NCI-H2196 (cell line): ENCODE results near the gene PAK4.
"Not testable (repeated sequence)": the region's sequence is repeated elsewhere in the genome, so short reads cannot be mapped to it uniquely, and the experiment has no call there.

ENCODE experiments used
- DNase-seq: peaks from one replicate; lab custom pipeline; 2025; ENCODE audit not compliant: unreplicated experiment; lab: John Stamatoyannopoulos, UW

The PAK4 gene

GRCh38 chr19:39125554-39126311 is at the start of gene PAK4:
Gene PAK4 (plus strand): TSS chr19:39125786. CDS start chr19:39169554, 43,768 bp downstream.
- DNase-seq, result peak; percentile 98

GRCh38 chr19:39077323-39077722 is 48.3 kb upstream of the PAK4 start:
- DNase-seq, result no peak

DNA sequence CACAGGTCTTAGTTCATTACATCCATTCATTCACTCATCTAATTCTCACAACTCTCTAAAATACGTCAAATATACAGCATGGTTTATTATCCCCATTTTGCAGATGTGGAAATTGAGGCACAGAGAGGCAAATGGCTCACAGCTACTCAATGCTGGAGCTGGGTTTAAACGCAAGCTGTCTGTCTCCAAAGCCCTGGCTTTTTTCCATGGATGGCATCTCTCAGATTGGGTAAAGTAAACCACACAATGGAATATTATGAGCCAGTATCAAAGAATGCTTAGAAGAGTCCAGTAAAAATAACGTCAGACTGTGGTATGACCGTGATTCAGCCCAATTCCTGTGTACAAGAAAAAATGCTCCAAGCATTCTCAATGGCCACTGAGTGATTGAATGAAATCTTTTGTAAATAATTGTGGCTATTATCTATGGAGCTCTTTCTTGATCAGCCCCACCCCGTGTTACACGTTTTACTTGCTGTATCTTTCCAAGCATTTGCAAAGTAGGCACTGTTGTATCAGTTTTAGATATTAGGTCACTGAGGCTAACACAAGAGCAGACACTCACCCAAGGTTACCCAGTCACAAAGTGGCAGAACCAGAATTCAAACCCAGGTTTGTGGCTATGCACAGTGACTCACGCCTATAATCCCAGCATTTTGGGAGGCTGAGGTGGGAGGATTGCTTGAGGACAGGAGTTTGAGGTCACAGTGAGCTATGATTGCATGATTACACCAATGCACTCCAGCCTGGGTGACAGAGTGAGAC is 47.0 kb upstream of the PAK4 start:
- DNase-seq, result no peak

GRCh38 chr19:39080431-39080830 is 45.2 kb upstream of the PAK4 start:
- DNase-seq, result no peak

DNA sequence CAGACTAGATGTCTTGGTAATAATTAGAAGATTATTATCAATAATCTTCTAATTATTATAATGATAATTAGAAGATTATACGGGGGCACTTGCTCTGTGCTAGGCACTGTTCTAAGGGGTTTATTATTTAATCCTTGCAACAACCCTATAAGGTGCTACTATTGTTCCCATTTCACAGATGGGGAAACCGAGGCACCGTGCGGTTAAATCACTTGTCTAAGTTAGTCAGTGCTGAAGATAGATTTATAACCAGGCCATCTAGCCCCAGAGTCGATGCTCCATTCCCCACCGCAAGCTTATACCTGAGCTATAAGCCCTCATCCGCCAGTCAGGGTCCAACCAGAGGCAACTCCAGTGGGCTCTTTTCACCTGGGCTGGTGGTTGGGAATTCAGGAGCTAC is 43.4 kb upstream of the PAK4 start:
- DNase-seq, result no peak

DNA sequence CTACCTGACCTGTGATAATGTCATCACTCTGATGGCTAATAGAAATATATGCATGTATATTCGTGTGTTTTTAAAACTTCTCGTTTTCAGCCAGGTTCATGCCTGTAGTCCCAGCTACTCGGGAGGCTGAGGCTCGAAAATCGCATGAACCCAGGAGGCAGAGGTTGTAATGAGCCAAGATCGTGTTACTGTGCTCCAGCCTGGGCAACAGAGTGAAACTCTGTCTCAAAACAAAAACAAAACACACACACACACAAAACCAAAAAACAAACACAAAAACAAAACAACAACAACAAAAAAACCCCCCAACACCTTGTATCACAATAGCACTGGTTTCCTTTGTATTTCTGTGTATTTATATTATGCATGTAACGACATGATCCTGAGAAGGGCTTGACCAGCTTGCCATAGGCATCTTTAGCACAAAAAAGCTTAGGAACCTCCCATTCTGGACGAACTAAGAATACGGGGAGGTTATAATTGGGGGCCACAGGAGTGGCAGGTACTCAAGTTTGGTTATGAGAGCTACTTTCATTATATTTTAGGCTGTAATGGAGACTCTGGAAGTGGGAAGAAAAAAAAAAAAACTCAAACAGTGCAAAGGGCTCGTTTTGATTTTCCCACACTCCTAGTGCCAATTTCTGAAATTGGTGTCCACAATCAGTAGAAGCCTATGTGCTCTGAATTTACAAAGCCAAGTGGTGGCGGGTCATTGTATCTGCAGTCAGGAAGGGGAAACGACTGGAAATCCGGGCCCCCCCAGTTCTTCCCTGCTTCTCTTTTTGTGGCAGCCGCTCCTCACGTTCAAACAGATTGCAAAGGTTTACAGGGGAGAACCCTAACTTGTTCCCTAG is 42.6 kb upstream of the PAK4 start:
- no peak for DNase-seq

DNA sequence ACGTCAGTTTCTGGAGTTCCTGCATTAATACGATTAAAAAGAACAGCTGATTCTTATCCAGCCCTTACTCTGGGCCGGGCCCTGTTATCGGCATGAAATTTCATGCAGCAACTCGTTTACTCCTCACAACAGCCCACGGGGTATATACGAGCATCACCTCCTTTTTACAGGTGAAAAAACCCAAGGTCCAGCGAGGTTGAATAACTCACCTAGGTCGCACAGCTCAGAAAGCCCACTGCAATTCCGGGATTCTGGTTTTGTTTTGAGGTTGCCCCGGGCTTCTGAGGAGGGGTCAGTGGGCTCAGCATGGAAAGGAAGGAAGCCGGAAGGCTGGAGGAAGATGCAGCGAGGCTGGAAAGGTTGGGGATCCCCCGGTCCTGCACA is 42.0 kb upstream of the PAK4 start:
- no peak for DNase-seq

GRCh38 chr19:39083983-39084731 is 41.4 kb upstream of the PAK4 start, which contains the start of gene ACP7:
Gene ACP7 (plus strand): TSS chr19:39084368. CDS start chr19:39085270, 902 bp downstream.
- DNase-seq, result no peak

- DNase-seq, result no peak
Observed at GRCh38 chr19:39084732-39085080, 40.9 kb upstream of the PAK4 start.

DNA sequence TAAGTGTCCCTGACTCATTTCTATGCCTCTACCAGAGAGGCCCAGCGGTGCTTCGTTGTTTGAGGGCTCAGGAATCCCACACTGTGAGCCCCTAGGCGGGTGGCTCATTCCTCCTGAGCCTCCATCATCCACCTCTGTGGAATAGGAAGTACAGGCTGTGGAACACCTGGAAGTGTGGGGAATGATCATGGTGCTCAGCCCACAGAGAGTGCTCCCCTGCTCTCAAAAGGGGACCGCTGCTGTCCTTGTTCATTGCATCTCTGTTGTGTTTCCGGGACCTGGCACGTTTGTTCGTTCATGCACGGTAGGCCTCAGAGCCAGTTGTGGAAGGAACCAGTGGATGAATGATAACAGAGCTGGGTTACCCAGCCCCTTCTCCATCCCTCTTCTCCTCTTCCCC is 40.2 kb upstream of the PAK4 start:
- DNase-seq, result no peak

DNA sequence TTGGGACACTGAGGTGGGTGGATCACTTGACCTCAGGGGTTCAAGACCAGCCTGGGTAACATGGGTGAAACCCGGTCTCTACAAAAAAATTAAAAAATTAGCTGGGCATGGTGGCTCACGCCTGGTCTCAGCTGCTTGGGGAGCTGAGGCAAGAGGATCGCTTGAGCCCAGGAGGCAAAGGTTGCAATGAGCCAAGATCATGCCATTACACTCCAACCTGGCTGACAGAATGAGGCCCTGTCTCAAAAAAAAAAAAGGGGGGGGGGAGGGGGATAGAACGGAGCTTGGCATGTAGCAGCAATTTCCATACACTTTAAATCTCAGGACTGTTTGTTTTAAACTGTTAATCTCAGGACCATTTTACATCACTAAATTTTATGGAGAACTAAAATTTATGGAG is 39.2 kb upstream of the PAK4 start:
- DNase-seq, result no peak

DNA sequence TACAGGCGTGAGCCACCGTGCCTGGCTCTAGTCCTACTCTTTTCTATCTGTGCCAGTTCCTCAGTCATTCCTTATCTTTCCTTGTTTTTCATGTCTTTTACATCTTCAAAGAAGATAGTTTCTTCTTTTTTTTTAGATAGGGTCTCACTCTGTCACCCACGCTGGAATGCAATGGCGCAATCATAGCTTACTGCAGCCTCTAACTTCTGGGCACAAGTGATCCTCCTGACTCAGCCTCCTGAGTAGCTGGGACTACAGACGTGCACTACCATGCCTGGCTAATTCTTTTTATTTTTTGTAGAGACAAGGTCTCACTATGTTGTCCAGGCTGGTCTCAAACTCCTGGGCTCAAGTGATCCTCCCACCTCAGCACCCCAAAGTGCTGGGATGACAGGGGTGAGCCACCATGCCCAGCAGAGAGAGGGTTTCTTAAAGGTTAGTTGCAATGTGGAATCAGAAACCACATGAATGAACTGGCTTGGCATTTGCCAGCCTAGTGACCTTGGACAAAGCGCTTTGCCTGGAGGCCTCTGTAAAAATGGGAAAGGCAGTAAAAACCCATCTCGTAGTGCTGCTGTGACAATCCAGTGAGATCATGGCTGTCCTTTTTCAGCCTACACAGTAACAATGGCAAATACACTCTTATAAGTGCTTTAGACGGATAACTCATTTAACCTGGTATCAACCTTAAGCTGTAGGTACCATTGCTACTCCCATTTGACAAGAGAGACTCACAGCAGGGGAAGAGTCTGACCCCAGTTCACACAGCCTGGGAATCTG is 37.5 kb upstream of the PAK4 start:
- DNase-seq, result no peak

DNA sequence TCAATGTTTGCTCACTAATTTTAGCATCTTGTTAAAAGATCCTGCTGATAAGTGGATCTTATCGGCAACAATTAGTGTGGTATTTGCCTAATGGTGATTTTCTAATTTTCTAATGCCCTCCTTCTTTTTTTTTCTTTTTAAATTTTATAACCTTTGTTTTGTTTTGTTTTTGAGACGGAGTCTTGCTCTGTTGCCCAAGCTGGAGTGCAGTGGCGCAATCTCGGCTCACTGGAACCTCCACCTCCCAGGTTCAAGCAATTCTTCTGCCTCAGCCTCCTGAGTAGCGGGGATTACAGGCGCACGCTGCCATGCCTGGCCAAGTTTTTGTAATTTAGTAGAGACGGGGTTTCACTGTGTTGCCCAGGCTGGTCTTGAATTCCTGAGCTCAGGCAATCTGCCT is 35.6 kb upstream of the PAK4 start:
- not testable (repeated sequence) for DNase-seq

- no peak for DNase-seq
Observed at GRCh38 chr19:39090881-39091280, 34.7 kb upstream of the PAK4 start.

- DNase-seq, result not testable (repeated sequence)
Observed at GRCh38 chr19:39095799-39096540, 29.6 kb upstream of the PAK4 start.

GRCh38 chr19:39097299-39097698 is 28.3 kb upstream of the PAK4 start:
- DNase-seq, result no peak

DNA sequence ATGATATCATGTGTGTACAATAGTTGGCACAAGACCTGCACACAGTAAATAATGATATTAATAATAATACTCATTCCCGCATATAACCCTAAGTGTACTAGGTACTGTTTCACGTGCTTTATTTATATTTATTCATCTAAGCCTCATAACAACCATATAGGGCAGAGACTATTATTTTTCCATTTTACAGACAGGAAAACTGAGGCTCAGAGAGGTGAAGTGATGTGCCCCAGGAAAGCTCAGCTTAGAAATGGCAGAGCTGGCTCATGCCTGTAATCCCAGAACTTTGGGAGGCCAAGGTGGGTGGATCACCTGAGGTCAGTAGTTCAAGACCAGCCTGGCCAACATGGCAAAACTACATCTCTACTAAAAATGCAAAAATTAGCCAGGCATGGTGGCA is 27.9 kb upstream of the PAK4 start:
- DNase-seq, result no peak

DNA sequence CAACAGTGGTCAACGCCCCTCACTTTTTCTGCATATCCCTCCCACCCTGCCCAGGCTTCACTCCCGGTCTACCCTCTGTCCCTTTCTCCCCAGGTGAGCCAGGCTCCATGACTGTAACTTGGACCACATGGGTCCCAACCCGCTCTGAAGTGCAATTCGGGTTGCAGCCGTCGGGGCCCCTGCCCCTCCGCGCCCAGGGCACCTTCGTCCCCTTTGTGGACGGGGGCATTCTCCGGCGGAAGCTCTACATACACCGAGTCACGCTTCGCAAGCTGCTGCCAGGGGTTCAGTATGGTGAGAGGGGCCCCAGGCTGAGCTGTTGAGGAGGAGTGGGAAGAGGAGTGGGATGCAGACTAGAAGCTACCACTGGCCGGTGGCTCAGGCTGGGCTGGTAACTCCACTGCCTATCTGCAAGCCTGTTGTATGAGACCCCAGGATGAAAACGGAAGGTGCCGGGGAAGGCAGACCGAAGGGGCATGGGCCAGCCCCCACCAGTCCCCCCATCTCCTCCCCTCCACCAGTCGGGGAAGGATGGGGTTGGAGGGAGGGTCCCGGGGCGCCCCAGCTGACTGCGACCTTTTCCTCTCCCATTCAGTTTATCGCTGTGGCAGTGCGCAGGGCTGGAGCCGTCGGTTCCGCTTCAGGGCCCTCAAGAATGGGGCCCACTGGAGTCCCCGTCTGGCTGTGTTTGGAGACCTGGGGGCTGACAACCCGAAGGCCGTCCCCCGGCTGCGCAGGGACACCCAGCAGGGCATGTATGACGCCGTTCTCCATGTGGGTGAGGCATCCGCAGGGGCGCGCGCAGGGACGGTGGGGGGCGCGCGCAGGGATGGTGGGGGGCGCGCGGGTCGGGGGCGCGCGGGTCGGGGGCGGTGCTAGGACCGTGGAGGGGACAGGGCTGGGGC is 27.0 kb upstream of the PAK4 start:
- DNase-seq, result no peak
